T1000 (cell line): Measurements from ENCODE around the gene ATP5PB.

Experiments used
- DNase-seq: peaks from one replicate; lab custom pipeline; 2025; ENCODE audit warnings: mixed read lengths; lab: John Stamatoyannopoulos, UW

ATP5PB gene

DNA sequence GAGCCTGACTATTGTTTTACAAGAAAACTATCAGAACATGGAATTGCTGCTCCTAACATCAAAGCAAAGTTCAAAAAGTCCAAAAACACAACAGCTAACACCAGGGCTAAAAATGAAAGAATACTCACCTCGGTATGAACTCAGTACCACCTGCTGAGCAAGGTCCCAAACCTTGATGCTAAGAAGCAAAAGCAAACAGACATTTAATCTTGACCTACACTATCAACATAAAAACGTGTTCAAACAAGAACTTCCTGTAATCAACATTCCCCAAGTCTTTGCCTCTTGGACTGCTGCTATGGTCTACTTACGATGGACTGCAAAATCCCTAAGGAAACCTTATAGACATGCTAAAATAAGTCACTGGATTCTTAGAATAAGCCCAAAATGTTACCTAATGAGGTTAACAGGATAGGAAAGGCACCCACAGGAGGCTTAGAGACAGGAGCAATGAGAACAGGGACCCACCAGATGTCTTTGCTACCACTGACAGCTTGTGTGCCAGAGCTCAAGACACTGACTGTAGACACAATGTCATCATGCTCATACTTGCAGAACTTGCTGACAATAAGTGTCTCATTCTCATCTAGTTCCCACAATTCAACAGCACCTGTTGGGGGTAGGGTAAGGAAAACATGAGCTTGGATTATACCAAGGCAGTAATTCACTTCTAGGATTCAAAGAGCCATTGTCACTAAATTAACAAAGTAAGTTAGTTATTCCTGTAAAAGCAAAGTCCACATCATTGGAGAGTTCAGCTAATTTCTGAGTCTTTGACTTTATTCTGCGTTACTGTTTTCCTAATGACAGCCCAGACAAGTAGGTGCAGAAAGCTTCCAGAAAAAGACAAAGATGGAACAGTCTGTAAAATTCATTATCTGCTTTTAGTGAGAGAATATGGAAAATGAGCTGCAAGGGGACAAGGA is 2.0 kb upstream of the ATP5PB start:
- no peak for DNase-seq

DNA sequence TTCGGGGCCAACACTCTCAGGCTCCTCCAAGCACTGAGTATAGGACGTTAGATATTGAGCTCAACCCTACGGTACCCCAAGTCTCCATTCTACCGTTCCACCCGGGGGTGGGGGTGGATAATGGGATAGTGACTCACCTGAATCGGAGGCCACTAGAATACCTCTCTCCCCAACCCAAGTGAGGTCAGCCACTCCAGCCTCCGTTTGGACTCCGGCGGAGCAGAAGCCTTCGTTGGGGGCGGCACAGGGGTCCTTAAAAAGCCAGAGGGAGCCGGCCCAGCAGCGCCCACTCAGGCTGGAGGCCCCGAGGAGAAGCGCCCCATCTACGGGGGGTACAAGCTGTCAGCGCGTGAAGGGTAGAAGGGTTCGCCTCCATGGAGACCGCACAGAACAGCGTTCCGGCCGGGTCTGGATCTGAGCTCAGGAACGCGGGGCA is 764 bp upstream of the ATP5PB start:
- no peak for DNase-seq

DNA sequence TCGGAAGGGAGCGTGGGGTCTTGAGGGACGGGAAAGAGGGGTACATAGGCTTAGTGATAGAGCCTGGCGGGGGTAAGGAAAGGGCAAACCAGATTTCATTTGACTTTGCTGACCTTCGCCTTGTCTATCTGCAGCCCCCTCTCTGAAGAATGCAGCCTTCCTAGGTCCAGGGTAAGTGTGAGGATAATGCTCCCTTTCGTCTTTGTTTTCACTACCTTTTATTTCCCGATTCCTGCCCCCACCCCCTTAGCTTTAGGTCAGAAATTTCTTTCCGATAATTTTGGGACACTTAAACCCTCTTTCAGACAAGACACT is 396 bp downstream of the ATP5PB start:
- no peak for DNase-seq

DNA sequence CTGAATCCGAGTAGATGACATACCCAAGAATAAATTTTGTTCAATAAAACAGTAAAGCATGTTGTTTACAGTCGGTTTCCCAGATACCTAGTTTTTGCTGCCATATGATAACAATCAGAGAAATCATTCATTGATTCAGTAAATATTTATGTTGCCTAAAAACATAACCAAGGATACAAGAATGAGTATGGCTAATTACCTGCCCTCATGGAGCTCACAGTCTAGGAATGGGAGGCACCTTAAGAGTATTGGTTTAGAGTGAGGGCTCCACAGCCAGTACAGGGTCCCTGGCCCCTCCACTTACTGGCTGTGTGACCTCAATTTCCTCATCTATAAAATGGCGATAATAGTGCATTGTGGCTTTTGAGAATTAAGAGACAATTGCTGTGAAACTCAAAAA is 921 bp downstream of the ATP5PB start:
- DNase-seq, result no peak

DNA sequence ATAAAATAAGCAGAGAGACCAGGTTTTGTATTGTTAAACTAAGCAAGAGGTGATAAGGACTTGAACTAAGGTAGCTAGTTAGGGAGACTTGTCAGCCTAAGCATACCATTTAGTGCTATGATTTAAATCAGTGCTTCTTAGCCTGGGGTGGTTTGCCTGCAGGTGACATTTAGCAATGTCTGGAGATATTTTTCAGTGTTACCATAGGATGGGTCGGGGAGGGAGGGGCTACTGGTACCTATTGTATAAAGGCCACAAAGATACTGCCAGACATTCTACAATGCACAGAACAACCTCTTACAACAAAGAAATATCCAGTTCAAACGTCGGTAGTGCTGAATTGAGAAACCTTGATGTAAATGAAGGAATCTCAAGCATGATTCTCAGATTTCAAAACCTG is 3.3 kb downstream of the ATP5PB start:
- DNase-seq, result no peak

DNA sequence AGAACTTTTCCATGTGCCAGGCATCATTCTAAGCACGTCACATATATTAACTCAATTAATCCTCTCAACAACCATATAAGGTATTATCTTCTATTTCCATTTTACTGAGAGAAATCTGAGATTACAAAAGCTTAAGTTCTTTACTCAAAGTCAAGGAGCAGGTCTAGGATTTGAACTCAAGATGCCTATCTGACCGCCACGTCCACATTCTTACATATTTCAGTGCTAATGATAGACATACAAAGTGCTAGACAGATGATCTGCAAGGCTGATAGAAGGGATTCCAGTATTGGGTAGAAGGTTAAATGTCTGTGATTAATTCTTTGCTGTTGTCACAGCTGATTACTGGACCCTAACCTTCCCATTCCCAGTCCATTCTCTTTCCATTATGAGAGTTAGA is 4.4 kb downstream of the ATP5PB start:
- no peak for DNase-seq

DNA sequence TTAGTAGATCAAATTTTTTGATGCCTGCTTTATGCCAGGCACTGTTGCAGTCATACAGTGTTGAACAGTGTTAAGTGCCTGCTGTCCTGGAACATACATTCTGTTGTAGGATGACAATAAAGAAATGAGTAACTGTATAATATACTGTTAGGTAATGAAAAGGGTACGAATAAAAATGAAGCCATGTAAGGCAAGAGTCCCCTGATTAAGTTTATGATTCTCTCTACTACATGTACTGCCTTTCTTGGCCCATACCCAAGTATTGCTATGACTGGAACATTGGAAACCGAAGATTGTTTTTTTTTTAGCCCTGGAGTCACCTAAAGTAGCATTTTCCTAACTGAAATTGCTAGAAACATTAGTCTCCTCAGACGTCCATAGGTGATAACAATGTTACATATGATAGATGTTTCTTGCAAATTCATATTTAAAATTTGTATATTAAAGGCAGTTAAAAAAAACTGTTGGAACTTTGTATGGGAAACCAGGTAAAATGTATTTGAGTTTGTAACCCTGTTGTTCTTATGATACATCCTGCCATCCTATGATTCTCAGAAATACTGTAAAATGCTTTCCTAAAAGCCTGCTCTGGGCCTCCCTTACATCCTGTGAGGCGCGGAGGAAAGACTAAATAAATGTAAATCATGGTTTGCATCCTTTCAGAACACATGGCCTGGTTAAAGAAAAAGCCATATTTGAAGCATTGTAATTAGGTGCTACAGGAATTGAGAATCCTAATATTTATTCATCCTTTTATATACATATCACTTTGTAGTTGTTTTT is 5.8 kb downstream of the ATP5PB start:
- DNase-seq, result no peak

DNA sequence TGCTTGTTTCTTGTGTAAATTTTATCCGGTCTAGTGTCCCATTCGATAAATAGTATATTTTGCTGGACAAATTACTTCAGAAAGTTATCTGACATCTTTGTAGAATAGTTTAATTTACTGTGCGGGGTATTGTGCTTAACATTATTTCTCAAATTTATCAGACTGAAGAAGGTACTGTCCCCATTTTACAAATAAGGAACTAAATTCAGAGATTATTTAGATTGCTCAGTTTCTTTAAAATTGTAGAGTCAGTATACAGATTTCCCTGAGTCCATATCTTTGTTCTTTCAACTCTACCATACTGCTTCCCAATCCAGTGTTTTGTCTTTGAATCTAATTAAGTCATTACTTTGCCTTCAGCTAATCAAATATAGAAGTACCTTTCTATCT is 6.4 kb downstream of the ATP5PB start:
- DNase-seq, result no peak

DNA sequence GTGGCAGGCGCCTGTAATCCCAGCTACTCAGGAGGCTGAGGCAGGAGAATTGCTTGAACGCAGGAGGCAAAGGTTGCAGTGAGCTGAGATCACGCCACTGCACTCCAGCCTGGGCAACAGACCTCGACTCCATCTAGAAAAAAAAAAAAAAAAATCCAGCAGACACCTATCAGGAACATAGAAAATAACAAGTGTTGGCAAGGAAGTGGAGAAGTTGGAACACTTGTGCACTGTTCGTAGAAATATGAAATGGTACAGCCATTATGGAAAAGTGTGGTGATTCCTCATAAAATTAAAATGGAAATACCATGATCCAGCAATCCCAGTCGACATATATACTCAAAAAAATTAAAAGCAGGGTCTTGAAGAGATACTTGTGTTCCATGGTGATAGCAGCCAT is 12.5 kb downstream of the ATP5PB start:
- no peak for DNase-seq

DNA sequence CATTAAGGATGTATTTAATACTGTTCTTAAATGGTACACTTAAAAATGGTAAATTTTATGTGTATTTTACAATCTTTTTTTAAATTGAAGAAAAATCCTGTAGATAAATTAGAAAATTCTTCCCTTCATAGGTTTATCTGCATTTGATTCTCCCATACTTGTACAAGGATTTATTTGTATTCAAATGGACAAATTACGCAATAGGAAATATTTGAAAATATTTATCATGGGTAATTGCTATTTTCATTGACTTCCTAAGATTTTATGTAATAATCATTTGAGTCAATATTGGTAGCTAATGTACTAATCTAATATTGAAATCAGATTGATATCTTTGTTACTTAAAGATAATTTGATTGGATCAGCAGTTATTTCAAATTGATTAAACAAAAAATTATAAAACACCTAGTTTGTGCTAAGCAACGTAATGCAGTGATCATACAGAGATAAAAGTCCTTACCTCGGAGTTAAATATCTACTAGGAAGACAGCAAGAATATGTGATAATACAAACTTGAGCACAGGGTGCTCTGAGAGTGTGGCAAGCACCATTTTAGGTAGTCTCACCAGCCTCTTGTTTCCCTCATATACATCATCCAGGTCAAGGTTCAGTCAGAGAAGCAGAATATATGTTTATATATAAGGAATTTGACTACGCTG is 13.2 kb downstream of the ATP5PB start:
- DNase-seq, result no peak

DNA sequence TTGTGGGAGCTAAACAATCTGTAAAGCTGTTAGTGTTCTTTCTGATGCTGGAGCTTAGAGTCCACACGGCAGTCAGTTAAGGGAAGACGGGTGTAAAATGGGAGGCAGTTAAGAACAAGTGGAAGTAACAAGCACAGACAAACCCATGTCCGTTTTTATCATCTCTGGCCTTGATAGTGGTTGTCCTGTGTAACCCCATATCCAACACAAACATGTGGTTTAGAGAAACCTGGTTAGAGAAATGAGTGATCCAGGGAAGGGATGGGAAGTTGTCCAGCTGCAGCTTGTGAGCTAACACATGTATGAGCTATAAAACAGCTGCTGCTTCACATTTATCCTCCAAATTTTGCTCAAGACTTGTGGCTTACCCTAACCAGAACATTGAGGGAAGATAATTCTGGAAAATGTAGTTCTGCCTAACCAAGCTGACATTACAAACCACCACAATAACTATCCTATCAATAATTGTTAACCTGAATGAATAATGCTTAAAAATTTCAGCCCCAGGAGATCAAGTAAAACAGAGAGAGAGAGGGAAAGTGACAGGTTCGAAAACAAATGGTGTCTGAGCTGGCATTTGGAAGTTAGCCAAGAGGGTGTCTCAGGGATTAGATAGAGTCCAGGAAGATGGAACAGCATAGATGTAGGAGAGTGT is 13.9 kb downstream of the ATP5PB start:
- peak; percentile 8 for DNase-seq

DNA sequence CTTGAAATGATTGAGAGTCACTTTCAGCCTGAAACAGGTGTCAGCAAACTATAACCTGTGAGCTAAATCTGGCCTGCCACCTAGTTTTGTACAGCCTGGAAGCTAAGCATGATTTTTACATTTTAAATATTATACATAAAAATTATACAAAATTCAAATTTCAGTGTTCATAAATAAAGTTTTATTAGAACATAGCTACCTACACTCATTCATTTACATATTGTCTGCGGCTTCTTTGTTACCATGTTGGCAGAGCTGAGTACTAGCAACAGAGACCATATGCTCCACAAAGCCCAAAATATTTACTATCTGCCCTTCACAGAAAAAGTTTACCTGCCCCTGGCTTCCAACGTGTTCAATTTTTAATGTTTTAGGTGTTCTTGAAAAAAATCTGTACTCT is 16.5 kb downstream of the ATP5PB start:
- no peak for DNase-seq

DNA sequence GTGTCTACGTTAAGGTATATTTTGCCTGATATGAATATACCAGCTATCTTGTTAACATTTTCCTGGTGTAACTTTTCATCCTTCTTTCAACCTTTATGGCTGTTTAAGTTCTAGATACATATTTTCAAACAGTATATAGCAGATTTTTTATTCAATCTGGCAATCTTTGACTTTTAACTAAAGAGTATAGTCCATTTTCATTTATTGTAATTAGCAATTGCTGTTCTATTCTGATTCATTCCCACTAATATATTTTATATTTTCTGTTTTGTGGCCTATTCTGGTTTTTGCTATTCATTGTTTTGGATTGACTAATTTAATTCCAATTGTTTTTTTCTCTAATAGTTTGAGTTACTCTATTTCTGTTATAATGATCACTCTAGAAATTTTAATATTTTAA is 17.2 kb downstream of the ATP5PB start:
- no peak for DNase-seq

DNA sequence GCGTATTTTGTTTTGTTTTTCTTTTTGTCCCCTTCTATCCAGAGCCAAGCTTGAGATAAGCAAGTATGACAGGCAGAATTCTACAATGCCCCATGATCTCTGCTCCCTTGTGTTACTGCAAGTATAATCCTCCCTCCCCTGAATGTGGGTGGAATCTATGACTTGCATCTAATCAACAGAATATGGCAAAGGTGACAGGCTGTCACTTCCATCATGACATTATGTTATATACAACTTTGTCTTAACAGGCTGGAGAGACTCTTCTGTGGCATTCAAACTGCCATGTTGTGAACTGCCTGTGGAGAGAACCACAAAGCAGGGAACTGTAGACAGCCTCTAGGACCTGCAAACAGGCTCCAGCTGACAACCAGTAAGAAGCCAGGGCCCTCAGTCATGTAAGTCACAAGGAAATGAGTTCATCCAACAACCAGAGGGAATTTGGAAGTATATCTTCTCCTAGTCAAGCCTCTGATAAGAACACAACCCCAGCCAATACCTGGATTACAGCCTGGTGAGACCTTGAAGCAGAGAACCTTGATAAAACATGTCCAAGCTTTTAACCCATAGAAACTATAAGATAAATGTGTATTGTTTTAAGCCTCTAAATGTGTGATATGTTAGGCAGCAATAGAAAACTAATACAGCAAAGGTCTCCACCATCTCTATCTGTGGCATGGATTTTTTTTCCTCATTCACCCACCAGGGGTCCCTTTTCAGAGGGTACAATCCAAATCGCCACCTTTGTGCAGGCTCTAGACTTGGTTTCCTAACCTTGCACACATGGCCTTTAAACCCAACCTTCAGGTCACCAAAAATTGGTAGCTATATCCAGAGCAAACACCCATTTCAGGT is 18.8 kb downstream of the ATP5PB start:
- no peak for DNase-seq

DNA sequence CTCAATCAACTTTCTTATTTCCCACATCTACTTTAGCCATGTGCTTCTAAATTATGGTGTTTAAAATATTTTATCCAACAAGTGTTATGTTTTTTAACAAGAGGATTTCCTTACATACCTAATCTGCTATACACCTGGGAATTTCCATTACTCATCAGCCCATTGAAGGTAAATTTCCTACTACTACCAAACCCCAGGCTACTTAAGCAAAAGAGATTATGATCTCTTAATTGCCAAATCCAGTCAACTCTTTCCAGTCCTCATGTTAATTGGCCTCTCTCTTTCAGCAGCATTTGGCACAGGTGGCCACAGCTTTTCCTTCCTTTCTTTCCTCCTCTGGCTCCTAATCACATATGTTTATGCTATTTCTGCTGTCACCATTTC is 19.4 kb downstream of the ATP5PB start:
- DNase-seq, result no peak

DNA sequence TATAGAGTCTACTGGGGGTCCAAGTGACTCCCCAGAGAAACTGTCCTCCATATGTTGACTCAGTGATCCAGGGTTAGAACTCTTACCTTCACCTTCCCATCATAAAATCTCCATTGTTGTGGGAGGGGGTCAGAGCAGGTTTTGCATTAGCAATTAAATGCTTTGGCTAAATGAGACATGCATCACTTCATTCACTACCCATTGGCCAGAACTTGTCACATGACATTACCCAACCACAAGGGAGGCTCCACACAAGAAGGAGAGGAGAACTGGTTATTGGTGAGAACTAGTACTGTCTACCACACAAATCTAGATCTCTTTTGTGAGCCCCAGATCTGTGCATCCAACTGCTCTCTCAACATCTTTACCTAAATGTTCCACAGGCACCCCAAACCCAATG is 20.3 kb downstream of the ATP5PB start:
- no peak for DNase-seq

DNA sequence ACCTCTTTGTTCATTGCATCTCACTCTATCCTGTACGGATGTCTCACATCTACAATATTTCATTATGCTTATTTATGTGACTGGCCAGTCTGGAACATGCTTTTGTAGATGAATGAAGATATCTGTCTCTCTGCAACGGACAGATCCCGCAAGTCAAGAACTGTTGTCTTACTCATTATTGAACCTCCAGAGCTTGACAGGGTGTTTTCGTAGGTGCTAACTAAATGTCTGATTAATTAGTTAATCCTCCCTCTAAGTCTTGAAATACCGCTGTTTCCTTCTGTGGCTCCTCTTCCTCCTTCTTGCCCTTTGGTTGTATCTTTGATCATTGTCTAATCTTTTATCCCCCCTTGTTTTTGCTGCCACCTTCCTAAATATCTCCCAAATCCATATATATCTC is 21.3 kb downstream of the ATP5PB start:
- no peak for DNase-seq

DNA sequence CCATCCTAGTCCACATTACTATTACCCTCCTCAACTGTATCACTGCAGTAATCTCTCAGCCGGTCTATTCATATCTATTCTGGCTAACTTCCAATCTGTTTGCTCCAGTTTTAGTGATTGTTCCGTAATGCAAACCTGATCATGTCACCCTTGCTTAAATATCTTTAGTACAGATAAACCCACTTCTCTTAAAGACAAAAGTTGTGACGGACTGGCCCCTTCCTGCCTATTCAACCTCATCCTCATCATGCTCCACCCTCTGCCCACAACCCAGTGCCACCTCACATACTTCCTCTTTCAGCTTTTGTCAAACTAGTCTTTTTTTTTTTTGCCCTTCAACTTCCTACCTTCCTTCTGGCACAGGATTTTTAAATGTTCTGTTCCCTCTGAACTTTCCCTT is 21.7 kb downstream of the ATP5PB start:
- no peak for DNase-seq

DNA sequence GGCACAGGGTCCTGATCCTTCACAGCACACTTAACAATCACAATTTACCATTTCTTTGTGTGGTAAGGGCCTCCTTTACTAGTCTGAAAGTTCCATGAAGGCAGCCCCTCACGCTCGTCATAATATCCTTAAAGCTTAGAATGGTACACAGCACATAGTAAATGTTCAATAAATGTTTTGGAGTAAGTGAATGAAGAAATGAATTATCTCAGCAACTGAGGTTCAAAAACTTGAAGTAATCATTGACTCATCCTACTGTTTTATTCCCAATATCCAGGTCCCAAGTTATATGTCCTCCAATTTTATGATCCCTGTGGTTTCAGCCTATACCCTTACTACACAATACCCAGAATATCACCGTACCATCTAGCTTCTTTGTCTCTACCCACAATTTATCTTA is 22.3 kb downstream of the ATP5PB start:
- no peak for DNase-seq

DNA sequence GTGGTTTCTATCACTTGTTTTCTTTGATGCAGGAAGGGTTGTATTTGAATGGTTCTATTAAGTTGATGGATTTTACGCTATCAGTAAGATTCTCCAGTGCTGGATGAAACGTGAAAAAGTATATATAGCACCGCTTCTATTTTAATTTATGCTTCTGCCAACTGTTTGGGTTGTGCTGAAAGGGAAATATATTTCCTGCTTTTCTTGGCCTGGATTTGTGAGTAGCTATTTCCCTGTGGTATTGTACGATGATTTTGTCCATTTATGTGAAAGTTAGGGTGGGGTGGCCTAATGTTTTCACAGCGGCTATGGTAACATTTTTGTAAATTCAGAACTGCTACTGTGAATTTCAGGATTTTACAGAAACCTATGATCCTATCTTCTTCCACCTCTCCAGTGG is 24.8 kb downstream of the ATP5PB start:
- DNase-seq, result no peak

DNA sequence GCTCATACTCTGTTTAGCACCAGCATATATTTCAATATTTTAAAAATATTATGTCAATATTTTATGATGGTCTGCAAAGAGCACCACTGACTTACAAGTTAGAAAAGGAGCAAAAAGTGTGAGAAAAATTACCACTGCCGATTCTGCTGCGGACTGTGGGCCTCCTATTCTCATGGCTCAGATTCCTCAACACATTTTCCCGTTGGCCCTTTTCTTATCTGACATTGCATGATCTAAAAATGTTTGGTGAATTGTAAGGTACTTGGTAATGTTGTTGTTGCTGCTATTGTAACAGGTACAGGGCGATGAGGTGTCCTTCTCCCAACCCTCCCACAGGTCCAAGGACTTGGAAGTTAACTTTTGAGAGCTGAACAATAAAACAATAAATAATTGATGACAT is 25.3 kb downstream of the ATP5PB start:
- DNase-seq, result no peak

DNA sequence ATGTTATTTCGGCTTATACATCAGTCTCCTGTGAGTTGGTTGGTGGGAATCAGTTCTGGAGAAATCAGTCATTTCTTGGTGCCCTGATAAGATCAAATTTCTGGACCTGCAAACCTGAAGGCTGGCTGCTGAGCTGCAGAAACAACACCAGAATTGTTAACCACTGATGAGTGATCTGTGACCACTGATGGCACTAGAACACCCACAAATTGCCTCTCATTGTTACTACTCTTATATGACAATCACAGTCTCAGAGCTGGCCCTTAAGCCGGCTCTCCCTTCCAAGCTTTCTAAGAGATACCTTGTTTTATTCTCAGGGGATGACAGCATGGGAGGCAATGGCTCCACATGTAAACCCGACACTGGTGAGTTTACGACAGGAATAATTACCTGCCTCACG is 26.4 kb downstream of the ATP5PB start:
- DNase-seq, result no peak
